WTC11 (cell line): ENCODE results near the gene CIB1. TPM values are rescaled to one million over a fixed set of nuclear protein-coding genes. Genes with fewer than 3 reads are reported as not detected.

Experiments used
- ATAC-seq: fragments of 200-7000 bp; cut with Tn5 transposase; 2 replicates; pipeline ENCODE4 v1.10.0; 2021; ENCODE audit warnings: mild to moderate bottlenecking, moderate library complexity
- CTCF ChIA-PET: fragments of 300-600 bp; sonication (Branson Sonifier 250); formaldehyde crosslinking; loops from one replicate; lab custom pipeline; 2021; ENCODE audit warnings: antibody characterized with exemption; lab: Charles Lee
- POLR2A ChIA-PET: fragments of 350-600 bp; sonication (Branson Sonifier 250); formaldehyde crosslinking; loops from one replicate; lab custom pipeline; 2021; ENCODE audit warnings: antibody characterized with exemption; lab: Charles Lee
- DNase-seq: peaks from one replicate; pipeline ENCODE4 v3.0.0; 2021; ENCODE audit warnings: low spot score
- H3K27ac Mint-ChIP-seq: 2 replicates; pipeline ENCODE4 v1.8.0; 2021; ENCODE audit warnings: mixed read lengths
- H3K27me3 Mint-ChIP-seq: 2 replicates; pipeline ENCODE4 v1.8.0; 2021; ENCODE audit warnings: low read depth, mild to moderate bottlenecking, moderate library complexity, mixed read lengths
- H3K36me3 Mint-ChIP-seq: 2 replicates; pipeline ENCODE4 v1.8.0; 2021; ENCODE audit warnings: mixed read lengths
- H3K4me1 Mint-ChIP-seq: 2 replicates; pipeline ENCODE4 v1.8.0; 2022; ENCODE audit warnings: mixed read lengths
- H3K4me3 Mint-ChIP-seq: 2 replicates; pipeline ENCODE4 v1.8.0; 2021; ENCODE audit warnings: mild to moderate bottlenecking, moderate library complexity, mixed read lengths
- H3K9me3 Mint-ChIP-seq: 2 replicates; pipeline ENCODE4 v1.8.0; 2021; ENCODE audit warnings: mixed read lengths
- ATF1 ChIP-seq: sonication (generic); formaldehyde crosslinking; IDR thresholded peaks from 2 replicates; pipeline ENCODE4 v1.8.1; 2023; ENCODE audit warnings: mild to moderate bottlenecking, moderate library complexity, missing genetic modification reagents
- CREB1 ChIP-seq: sonication (generic); formaldehyde crosslinking; IDR thresholded peaks from 2 replicates; pipeline ENCODE4 v1.8.0; 2023; ENCODE audit warnings: mild to moderate bottlenecking, missing genetic modification reagents
- ESRRA ChIP-seq: sonication (generic); formaldehyde crosslinking; IDR thresholded peaks from 2 replicates; pipeline ENCODE4 v1.8.1; 2022; ENCODE audit warnings: mild to moderate bottlenecking, missing genetic modification reagents, borderline replicate concordance
- GRHL2 ChIP-seq: fragments of 250-450 bp; sonication (Bioruptor Pico); IDR thresholded peaks from 2 replicates; pipeline ENCODE4 v1.8.0; 2022; ENCODE audit warnings: mild to moderate bottlenecking, moderate library complexity; ENCODE audit not compliant: insufficient replicate concordance, severe bottlenecking
- JAZF1 ChIP-seq: fragments of 250-450 bp; sonication (Bioruptor Pico); IDR thresholded peaks from 2 replicates; pipeline ENCODE4 v1.9.0; 2021; ENCODE audit warnings: moderate library complexity, mild to moderate bottlenecking, inconsistent platforms
- OVOL2 ChIP-seq: fragments of 250-450 bp; sonication (Bioruptor Pico); IDR thresholded peaks from 2 replicates; pipeline ENCODE4 v1.9.0; 2021; ENCODE audit warnings: mild to moderate bottlenecking, borderline replicate concordance
- PRRX2 ChIP-seq: fragments of 250-450 bp; sonication (Bioruptor Pico); IDR thresholded peaks from 2 replicates; pipeline ENCODE4 v1.8.0; 2021; ENCODE audit warnings: mild to moderate bottlenecking
- ZBTB21 ChIP-seq: sonication (generic); formaldehyde crosslinking; IDR thresholded peaks from 2 replicates; pipeline ENCODE4 v1.8.1; 2023; ENCODE audit warnings: mild to moderate bottlenecking, missing genetic modification reagents, borderline replicate concordance
- ZNF396 ChIP-seq: fragments of 250-450 bp; sonication (Bioruptor Pico); IDR thresholded peaks from 2 replicates; pipeline ENCODE4 v1.8.0; 2021; ENCODE audit warnings: mild to moderate bottlenecking, moderate library complexity, borderline replicate concordance
- total RNA-seq: library from RNA; stranded (reverse); gene quantifications from 3 replicates; pipeline ENCODE4 v1.2.3, GENCODE V29; 2021
- TF ChIP-seq, protein P1 (sequence below): sonication (generic); formaldehyde crosslinking; IDR thresholded peaks from 2 replicates; pipeline ENCODE4 v1.8.0; 2023; ENCODE audit warnings: missing genetic modification reagents, mild to moderate bottlenecking, borderline replicate concordance
- TF ChIP-seq, protein P2 (sequence below): sonication (generic); formaldehyde crosslinking; IDR thresholded peaks from 2 replicates; pipeline ENCODE4 v1.8.1; 2022; ENCODE audit warnings: low read depth, mild to moderate bottlenecking, moderate library complexity, missing genetic modification reagents, borderline replicate concordance
- TF ChIP-seq, protein P3 (sequence below): sonication (generic); formaldehyde crosslinking; conservative IDR thresholded peaks from 2 replicates; pipeline ENCODE4 v1.8.1; 2022; ENCODE audit warnings: mild to moderate bottlenecking, missing genetic modification reagents
- TF ChIP-seq, protein P4 (sequence below): sonication (generic); formaldehyde crosslinking; conservative IDR thresholded peaks from 2 replicates; pipeline ENCODE4 v1.8.1; 2023; ENCODE audit warnings: mild to moderate bottlenecking, low read depth, missing genetic modification reagents, moderate library complexity
- TF ChIP-seq, protein P5 (sequence below): sonication (generic); formaldehyde crosslinking; IDR thresholded peaks from 2 replicates; pipeline ENCODE4 v1.8.1; 2023; ENCODE audit warnings: mild to moderate bottlenecking, moderate library complexity, missing genetic modification reagents
- TF ChIP-seq, protein P6 (sequence below): sonication (generic); formaldehyde crosslinking; IDR thresholded peaks from 2 replicates; pipeline ENCODE4 v1.8.1; 2023; ENCODE audit warnings: mild to moderate bottlenecking, missing genetic modification reagents
- TF ChIP-seq, protein P7 (sequence below): sonication (generic); formaldehyde crosslinking; IDR thresholded peaks from 2 replicates; pipeline ENCODE4 v1.8.1; 2023; ENCODE audit warnings: mild to moderate bottlenecking, missing genetic modification reagents

Gene CIB1
- total RNA-seq, 1 experiment from 2014 or later: 29.6 TPM

DNA sequence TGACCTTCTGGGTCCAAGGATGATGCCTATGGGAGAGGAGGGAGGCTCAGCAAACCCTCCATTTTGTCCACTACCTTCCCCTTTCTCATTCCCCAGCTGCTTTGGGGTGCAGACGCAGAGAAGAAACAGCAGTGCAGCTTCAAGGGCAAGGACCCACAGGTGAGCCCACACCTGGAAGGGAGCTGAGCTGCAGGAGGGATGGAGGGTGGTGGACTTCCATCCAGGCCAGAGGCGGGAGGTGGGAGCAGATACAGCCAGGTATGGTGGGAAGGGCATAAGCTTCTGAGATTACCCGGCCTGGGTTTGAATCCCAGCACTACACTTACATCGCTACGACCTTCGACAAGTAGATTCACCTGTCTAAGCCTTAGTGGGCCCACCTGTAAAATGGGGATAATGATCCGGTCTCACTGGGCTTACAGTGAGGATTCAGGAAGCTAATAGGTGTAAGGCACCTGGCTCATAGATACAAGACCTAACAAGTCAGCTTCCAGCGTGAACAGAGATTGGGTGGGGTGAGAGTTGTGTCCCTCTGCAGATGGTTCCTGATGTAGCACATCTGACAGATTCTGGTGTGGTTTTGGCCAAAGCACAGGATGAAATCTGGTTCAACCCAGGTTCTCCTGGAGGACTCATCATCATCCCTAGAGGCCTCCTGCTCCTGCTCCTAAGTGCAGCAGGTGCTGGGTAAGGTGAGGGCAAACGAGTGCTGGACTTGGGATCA, 15.9 kb downstream of the CIB1 start:
- ATAC-seq: no peak
- CTCF ChIA-PET: interaction anchor here (0.9 to 6.5 kb wide), 4 partner anchors 16 to 74 kb away, joined by 3 to 62 read pairs (median 9); partner anchors contain the start of gene SEMA4B
- Mint-ChIP-seq H3K4me1 (peaks cover 10% of the 10 kb centered on the region), H3K27me3 (no peaks in the 10 kb centered on the region), H3K4me3 (no peak overlapping the region), H3K36me3 (peaks cover 7% of the 10 kb centered on the region), H3K27ac (peak overlapping the region; percentile 33; the same call in 1 of the 2 replicates), H3K9me3 (no peaks in the 10 kb centered on the region)
- TF ChIP-seq JAZF1 (CRISPR knock-in tag) (no peak), OVOL2 (CRISPR knock-in tag) (no peak), ESRRA (CRISPR knock-in tag) (no peak), ZBTB21 (CRISPR knock-in tag) (no peak), GRHL2 (CRISPR knock-in tag) (no peak), PRRX2 (CRISPR knock-in tag) (no peak)
- TF ChIP-seq, protein P1, sequence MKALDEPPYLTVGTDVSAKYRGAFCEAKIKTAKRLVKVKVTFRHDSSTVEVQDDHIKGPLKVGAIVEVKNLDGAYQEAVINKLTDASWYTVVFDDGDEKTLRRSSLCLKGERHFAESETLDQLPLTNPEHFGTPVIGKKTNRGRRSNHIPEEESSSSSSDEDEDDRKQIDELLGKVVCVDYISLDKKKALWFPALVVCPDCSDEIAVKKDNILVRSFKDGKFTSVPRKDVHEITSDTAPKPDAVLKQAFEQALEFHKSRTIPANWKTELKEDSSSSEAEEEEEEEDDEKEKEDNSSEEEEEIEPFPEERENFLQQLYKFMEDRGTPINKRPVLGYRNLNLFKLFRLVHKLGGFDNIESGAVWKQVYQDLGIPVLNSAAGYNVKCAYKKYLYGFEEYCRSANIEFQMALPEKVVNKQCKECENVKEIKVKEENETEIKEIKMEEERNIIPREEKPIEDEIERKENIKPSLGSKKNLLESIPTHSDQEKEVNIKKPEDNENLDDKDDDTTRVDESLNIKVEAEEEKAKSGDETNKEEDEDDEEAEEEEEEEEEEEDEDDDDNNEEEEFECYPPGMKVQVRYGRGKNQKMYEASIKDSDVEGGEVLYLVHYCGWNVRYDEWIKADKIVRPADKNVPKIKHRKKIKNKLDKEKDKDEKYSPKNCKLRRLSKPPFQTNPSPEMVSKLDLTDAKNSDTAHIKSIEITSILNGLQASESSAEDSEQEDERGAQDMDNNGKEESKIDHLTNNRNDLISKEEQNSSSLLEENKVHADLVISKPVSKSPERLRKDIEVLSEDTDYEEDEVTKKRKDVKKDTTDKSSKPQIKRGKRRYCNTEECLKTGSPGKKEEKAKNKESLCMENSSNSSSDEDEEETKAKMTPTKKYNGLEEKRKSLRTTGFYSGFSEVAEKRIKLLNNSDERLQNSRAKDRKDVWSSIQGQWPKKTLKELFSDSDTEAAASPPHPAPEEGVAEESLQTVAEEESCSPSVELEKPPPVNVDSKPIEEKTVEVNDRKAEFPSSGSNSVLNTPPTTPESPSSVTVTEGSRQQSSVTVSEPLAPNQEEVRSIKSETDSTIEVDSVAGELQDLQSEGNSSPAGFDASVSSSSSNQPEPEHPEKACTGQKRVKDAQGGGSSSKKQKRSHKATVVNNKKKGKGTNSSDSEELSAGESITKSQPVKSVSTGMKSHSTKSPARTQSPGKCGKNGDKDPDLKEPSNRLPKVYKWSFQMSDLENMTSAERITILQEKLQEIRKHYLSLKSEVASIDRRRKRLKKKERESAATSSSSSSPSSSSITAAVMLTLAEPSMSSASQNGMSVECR (CRISPR knock-in tag): no peak
- TF ChIP-seq, protein P2, sequence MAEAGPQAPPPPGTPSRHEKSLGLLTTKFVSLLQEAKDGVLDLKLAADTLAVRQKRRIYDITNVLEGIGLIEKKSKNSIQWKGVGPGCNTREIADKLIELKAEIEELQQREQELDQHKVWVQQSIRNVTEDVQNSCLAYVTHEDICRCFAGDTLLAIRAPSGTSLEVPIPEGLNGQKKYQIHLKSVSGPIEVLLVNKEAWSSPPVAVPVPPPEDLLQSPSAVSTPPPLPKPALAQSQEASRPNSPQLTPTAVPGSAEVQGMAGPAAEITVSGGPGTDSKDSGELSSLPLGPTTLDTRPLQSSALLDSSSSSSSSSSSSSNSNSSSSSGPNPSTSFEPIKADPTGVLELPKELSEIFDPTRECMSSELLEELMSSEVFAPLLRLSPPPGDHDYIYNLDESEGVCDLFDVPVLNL (CRISPR knock-in tag): no peak
- TF ChIP-seq, protein P3, sequence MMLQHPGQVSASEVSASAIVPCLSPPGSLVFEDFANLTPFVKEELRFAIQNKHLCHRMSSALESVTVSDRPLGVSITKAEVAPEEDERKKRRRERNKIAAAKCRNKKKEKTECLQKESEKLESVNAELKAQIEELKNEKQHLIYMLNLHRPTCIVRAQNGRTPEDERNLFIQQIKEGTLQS: no peak
- no peak for DNase-seq
- POLR2A ChIA-PET: no interaction called here

DNA sequence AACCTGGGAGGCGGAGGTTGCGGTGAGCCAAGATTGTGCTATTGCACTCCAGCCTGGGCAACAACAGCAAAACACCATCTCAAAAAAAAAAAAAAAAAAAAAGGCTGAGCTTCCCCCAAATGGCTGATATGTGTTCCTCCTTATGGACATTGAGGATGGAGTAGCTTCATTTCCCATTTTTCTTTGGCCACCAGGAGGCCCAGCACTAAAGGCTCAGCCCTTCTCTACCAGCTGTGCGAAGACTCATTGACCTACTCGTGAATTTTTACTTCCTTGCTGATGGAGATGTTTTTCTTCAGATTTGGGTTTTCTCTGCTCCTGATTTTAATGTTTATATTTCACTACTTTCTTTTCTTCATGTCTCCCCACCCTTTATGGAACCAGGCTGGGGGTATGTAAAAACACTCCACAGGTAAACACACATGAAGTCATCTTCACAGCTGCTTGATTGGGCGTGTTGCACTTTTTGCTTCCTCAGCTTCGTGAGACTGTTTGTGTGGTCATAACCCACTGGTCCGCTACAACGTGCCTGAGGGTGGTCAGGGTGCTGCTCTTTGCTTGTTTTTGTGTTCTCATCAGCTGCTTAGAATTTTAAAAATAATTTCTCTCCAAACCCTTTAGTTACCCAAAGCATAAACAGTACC, 19.1 kb downstream of the CIB1 start:
- Mint-ChIP-seq H3K4me1 (peaks cover 12% of the 10 kb centered on the region), H3K36me3 (no peaks in the 10 kb centered on the region; the same call in 1 of the 2 replicates), H3K27me3 (no peaks in the 10 kb centered on the region), H3K4me3 (no peak overlapping the region), H3K27ac (no peak overlapping the region)
- POLR2A ChIA-PET: interaction anchor here (0.6 to 0.7 kb wide), 3 partner anchors 9 to 54 kb away, joined by 3 to 6 read pairs (median 4); no protein-coding TSS in a partner anchor
- ATAC-seq (peak; percentile 43; the same call in 1 of the 2 replicates), DNase-seq (no peak)
- CTCF ChIA-PET: interaction anchor here (0.5 to 6.5 kb wide), 28 partner anchors 9 to 672 kb away, joined by 3 to 62 read pairs (median 4); partner anchors contain the start of genes CIB1, GDPGP1, IDH2 and SEMA4B
- TF ChIP-seq, protein P4, sequence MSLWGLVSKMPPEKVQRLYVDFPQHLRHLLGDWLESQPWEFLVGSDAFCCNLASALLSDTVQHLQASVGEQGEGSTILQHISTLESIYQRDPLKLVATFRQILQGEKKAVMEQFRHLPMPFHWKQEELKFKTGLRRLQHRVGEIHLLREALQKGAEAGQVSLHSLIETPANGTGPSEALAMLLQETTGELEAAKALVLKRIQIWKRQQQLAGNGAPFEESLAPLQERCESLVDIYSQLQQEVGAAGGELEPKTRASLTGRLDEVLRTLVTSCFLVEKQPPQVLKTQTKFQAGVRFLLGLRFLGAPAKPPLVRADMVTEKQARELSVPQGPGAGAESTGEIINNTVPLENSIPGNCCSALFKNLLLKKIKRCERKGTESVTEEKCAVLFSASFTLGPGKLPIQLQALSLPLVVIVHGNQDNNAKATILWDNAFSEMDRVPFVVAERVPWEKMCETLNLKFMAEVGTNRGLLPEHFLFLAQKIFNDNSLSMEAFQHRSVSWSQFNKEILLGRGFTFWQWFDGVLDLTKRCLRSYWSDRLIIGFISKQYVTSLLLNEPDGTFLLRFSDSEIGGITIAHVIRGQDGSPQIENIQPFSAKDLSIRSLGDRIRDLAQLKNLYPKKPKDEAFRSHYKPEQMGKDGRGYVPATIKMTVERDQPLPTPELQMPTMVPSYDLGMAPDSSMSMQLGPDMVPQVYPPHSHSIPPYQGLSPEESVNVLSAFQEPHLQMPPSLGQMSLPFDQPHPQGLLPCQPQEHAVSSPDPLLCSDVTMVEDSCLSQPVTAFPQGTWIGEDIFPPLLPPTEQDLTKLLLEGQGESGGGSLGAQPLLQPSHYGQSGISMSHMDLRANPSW (CRISPR knock-in tag): no peak
- TF ChIP-seq, protein P5, sequence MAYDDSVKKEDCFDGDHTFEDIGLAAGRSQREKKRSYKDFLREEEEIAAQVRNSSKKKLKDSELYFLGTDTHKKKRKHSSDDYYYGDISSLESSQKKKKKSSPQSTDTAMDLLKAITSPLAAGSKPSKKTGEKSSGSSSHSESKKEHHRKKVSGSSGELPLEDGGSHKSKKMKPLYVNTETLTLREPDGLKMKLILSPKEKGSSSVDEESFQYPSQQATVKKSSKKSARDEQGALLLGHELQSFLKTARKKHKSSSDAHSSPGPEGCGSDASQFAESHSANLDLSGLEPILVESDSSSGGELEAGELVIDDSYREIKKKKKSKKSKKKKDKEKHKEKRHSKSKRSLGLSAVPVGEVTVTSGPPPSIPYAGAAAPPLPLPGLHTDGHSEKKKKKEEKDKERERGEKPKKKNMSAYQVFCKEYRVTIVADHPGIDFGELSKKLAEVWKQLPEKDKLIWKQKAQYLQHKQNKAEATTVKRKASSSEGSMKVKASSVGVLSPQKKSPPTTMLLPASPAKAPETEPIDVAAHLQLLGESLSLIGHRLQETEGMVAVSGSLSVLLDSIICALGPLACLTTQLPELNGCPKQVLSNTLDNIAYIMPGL (CRISPR knock-in tag): no peak
- TF ChIP-seq, protein P6, sequence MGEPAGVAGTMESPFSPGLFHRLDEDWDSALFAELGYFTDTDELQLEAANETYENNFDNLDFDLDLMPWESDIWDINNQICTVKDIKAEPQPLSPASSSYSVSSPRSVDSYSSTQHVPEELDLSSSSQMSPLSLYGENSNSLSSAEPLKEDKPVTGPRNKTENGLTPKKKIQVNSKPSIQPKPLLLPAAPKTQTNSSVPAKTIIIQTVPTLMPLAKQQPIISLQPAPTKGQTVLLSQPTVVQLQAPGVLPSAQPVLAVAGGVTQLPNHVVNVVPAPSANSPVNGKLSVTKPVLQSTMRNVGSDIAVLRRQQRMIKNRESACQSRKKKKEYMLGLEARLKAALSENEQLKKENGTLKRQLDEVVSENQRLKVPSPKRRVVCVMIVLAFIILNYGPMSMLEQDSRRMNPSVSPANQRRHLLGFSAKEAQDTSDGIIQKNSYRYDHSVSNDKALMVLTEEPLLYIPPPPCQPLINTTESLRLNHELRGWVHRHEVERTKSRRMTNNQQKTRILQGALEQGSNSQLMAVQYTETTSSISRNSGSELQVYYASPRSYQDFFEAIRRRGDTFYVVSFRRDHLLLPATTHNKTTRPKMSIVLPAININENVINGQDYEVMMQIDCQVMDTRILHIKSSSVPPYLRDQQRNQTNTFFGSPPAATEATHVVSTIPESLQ (CRISPR knock-in tag): no peak
- no peak for TF ChIP-seq ATF1 (CRISPR knock-in tag)
- no peak for TF ChIP-seq CREB1 (CRISPR knock-in tag)
- TF ChIP-seq, protein P7, sequence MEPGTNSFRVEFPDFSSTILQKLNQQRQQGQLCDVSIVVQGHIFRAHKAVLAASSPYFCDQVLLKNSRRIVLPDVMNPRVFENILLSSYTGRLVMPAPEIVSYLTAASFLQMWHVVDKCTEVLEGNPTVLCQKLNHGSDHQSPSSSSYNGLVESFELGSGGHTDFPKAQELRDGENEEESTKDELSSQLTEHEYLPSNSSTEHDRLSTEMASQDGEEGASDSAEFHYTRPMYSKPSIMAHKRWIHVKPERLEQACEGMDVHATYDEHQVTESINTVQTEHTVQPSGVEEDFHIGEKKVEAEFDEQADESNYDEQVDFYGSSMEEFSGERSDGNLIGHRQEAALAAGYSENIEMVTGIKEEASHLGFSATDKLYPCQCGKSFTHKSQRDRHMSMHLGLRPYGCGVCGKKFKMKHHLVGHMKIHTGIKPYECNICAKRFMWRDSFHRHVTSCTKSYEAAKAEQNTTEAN (CRISPR knock-in tag): no peak
- TF ChIP-seq ZNF396 (CRISPR knock-in tag): no peak
- TF ChIP-seq, all 79 proteins: peak for 0
- no peaks in the 10 kb centered on the region for H3K9me3 Mint-ChIP-seq
